ENCODE measurements around the gene RUNX3.

The RUNX3 gene

DNA sequence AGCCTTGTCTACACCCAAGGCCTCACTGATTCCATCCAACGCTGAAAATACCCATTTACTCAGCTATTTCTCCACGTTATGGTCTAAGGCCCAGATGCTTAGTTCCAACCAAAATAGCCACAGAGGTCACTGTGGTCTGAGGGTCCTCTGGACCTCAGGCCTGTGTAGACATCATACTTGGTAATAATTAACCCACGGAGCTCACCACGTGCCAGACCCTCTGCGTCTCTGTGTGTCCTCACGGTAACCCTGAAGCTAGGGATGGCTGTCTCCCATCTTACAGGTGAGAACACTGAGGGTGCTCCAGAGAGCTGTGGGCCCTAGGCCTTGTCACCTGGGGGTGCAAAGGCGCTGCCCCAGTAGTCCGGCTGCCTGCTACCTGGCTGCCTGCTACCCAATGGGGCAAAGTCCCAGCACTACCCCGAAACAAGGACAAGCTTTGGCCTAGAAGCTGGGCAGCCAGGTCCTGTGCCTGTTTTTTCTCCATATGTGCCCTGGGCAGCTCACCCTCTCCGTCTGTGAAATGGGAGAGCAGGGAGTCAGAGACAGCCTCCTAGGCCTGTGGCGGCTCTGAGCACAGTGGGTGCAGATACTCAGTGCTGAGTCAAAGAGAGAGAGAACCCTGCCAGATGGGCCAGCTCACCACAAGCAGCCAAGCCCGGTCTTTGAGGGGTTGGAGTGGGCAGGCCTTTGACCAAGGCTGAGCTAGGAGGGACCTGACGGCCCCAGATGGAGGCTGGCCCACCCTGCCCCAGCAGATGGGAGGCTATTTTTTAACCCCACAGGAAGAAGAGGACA lies 17.0 kb upstream of the RUNX3 start:
- DNase-seq: no peak

- DNase-seq: no peak
These were observed 15.6 kb upstream of the RUNX3 start for GRCh38 chr1:24945354-24946326.

DNA sequence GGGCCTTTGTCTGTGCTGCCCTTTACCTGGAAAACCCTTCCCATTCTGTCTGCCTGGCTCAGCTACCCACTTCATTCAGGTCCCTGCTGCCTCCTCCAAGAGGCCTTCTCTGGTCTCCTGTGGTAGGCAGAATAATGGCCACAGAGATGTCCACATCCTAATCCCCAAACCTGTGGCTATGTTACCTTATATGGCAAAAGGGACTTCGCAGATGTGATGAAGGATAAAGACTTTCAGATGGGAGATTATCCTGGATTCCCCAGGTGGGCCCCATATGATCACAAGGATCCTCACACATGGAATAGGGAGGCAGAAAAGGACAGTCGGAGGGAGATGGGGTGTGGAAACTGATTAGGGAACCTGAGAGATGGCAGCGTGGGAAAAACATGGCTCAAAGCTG lies 14.2 kb upstream of the RUNX3 start:
- DNase-seq: no peak

DNA sequence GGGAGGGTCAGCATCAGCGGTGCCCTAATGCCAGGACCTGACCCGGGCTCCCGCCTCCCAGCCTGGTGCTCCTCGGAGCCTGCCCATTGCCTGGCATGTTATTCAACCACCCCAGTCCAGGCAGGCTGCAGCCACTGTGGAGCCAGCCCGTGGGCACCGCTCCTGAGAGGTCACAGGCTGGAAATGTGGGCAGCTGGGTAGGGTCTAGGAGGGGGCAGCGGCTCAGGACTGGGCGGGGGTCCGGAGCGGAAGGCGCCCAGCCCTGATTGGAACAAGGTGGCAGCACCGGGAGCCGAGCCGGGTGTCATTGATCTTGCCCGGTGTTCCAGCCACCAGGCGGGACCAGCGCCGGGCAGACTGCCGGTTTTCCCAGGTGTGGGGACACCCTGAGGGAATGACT lies 12.7 kb upstream of the RUNX3 start:
- no peak for DNase-seq

DNA sequence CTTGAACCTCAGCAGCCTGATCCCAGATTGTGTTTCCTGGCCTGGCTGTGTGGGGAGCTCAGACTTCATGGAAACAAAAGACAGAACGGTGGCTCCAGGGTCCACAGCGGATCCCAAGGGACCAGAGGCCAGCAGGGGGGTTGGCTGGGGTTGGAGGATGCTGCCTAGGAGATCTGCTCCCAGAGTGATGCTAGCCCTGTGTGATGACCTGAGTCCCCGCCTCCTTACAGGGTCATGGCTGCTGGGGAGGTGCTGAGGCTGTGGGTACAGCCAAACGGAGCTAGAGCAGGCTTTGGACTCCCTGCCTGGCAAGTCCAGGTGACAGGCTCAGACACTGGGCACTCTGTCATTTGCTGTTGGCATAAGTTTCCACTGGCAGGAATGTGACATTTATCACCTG lies 11.5 kb upstream of the RUNX3 start:
- no peak for DNase-seq

GRCh38 chr1:24940231-24940630 lies 10.2 kb upstream of the RUNX3 start:
- DNase-seq: no peak

DNA sequence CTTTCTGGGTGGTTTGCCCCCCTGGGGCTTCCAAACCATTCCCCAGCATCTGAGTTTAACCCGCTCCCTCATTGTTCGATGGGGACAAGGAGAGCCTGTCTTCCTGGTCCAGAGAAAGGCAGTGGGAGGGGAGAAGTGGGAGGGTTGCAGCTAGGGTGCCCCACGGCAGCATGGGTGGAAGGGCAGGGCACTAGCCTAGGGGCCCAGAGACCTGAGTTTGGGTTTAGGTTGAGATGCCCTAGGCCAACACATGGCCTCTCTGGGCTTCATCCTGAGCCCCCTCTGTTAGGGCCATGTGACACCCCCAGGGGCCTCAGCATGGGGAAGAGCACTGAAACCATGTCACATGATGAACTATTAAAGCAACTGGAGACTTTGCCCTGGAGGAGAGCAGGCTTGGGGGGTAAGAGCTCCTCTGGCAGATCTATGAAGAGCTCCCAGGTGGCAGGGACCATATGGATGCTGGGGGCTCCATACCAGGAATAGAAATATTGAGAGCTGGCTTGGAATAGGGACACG lies 9.7 kb upstream of the RUNX3 start:
- no peak for DNase-seq

DNA sequence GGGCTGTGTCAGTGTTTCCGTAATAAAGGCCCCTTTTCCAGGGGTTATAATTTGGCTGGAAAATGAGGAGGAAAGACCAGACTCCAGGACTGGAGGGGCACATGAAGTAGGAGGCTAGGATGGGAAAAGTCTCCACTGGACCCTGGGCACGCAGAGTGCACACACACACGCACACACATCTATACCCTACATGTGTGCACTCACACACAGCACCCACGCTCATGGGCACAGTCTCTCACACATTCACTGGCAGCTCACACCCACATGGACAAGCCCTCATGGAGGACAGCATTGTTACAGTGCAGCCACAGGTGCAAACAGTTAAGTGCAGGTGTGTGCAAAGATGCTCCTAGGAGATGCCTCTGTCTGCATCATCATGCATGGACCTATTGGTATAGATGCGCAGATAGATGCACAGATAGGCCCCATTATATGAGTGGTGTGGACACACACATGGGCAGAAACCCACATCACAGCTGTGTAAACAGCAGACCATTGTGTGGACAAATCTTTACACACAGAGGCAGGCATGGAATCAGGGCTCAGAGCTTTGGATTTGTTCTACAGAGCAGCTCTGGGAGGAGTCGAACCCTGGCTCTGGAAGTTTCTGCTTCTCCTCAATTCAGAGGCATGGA lies 9.1 kb upstream of the RUNX3 start:
- DNase-seq: no peak

- no peak for DNase-seq
These were observed 8.2 kb upstream of the RUNX3 start for GRCh38 chr1:24938276-24938675.

DNA sequence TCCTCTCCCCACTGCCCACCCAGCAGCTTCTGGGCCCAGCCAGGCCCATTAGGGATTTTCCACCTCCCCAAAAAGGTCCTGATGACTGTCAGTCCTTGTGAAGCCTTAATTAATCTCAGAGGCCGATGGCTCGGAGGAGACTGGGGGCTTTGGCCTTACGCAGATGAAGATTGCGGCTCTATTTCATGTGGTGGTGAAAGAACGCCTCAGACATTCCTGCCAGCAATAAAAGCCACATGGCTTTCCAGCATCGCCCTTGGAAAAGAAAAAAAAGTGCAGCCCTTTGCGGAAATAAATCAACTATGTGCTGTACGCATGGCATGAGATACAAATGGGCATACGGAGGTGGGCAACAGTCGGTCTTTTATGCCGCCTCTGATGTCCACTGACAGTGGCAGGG lies 6.6 kb upstream of the RUNX3 start:
- DNase-seq: no peak

GRCh38 chr1:24935615-24936484 lies 5.8 kb upstream of the RUNX3 start:
- no peak for DNase-seq

GRCh38 chr1:24935196-24935526 lies 5.1 kb upstream of the RUNX3 start:
- DNase-seq: no peak

- no peak for DNase-seq
These were observed 4.5 kb upstream of the RUNX3 start for GRCh38 chr1:24934310-24935195.

DNA sequence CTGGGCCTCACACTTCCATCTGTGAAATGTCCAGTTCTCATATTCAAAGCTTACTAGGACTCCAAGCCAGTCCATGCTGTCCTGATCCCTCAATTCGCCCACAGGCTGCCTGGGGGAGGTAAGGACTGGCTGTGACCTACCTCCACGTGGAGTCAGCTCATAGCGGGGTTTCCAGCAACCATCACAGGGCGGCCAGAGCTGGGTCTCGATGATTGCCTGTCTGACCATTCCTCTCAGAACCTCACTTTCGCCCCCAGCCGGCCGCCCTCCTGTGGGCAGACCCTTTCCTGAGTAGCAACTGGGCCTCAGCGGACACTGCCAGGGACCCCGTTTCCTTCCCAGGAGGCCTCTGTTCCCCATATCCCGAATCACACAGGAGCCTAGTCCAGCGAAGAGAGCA lies 3.4 kb upstream of the RUNX3 start:
- no peak for DNase-seq

GRCh38 chr1:24932725-24933294 lies 2.7 kb upstream of the RUNX3 start:
- DNase-seq: no peak

DNA sequence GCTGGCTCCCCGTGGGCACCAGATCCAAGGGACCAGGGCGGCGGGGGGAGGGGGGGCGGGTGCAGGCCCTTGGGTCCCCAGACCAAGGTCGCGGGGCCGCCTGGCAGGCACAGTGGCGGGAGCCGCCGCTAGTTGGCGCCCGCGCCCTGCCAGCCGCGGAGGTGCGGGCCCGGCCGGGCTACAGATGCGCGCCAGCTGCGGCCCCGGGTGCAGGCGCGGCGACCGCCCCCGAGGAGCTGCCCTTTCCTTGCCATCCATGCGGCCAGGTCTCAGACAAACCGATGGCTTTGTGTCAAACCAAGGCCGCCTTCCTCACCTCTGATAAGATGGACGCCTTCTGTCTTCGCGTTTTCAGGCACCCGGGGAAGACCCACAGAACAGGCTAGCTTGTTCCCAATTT lies 2.2 kb upstream of the RUNX3 start:
- DNase-seq: peak; percentile 47

DNA sequence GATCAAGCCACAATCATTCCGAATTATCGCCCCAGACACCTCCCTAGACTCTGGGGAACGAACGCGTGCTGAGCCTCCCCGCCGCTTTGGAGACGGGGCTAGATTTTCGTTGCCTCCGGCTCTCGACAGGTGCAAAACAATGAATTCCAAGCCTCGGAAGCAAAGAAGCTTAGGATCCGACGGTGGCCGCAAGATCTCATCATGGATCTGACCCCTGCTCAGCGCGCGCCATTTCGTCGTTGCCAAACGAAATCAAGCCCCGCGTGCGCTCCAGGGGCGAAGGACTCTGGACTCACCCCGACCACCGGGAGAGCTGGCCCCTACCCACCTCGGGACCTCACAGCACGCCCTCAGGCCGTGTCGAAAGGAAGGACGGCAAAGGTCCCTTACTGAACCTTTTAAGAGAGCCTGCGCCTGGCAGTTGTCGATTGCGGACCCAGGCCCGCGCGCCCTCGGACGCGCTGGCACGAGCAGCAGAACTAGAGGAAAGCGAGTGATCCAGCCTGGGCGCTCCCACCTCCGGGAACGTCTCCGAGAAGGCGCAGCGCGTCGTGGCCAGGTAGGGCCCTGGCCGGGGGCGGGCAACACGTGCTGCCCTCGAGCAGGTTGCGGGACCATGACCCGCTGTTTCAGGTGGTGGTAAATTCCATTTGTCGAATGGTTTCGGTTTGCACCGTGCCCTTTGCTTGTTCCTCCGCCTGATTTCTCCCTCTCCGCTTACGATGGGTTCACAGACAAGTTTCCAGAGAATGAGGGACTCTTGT lies 1.6 kb upstream of the RUNX3 start:
- DNase-seq: no peak

- no peak for DNase-seq
These were observed 1.0 kb upstream of the RUNX3 start for GRCh38 chr1:24931146-24931467.

DNA sequence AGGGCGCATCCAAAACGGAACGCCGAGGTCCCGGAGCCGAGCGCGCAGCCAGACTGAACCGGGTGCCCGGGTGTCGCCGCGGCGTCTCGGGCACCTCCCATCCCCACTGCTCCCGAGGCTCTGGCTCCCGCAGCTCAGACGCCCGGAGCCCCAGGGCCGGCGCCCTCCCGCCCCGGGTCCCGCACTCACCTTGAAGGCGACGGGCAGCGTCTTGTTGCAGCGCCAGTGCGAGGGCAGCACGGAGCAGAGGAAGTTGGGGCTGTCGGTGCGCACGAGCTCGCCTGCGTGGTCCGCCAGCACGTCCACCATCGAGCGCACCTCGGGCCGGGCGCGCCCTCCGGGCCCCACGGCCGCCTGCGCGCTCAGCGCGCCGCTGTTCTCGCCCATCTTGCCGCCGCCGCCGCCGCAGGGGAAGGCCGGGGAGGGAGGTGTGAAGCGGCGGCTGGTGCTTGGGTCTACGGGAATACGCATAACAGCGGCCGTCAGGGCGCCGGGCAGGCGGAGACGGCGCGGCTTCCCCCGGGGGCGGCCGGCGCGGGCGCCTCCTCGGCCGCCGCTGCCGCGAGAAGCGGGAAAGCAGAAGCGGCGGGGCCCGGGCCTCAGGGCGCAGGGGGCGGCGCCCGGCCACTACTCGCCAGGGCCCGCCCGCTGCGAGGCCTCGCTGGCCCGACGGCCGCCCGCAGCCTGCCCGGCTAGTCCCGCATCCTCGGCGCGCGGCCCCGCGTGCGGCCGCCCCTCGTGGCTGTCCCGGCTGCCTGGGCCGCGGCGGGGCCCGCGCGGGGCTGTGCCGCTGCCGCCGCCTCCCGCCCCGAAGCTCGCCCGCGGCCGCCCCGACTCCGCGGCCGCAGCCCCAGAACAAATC lies 447 bp downstream of the RUNX3 start:
- peak; percentile 69 for DNase-seq
